IPS DF 6.9 (cell line): Measurements from ENCODE around the gene ATF3.

ENCODE experiments used
- DNase-seq: peaks from one replicate; pipeline ENCODE4 v3.0.0-alpha.2; 2013; ENCODE audit warnings: low read depth, low spot score
- H3K27ac ChIP-seq: one replicate; pipeline ENCODE4 v1.5.1; 2013; ENCODE audit warnings: low read length, control low read depth
- H3K27me3 ChIP-seq: 2 replicates; pipeline ENCODE4 v1.6.1; 2013; ENCODE audit warnings: mild to moderate bottlenecking, low read length; ENCODE audit not compliant: control insufficient read depth, insufficient read depth
- H3K36me3 ChIP-seq: 2 replicates; pipeline ENCODE4 v1.6.1; 2013; ENCODE audit warnings: low read length; ENCODE audit not compliant: control insufficient read depth, insufficient read depth
- H3K4me1 ChIP-seq: 2 replicates; pipeline ENCODE4 v1.6.1; 2013; ENCODE audit warnings: low read length; ENCODE audit not compliant: control insufficient read depth, insufficient read depth
- H3K4me3 ChIP-seq: 2 replicates; pipeline ENCODE4 v1.5.1; 2013; ENCODE audit warnings: mild to moderate bottlenecking, low read length
- H3K9me3 ChIP-seq: 2 replicates; pipeline ENCODE4 v1.6.1; 2013; ENCODE audit warnings: low read length, inconsistent platforms; ENCODE audit not compliant: control insufficient read depth, insufficient read depth
- WGBS: extraction: QIAGEN DNeasy Blood & Tissue Kit; methylation state at CpG from one replicate; pipeline ENCODE4 v1.1.7; 2013; ENCODE audit warnings: mixed read lengths, missing lambda C conversion rate; ENCODE audit not compliant: insufficient read length, insufficient coverage; 5-methylcytosine and 5-hydroxymethylcytosine counted together

ATF3 gene

GRCh38 chr1:212574732-212575131 lies 33.8 kb upstream of the ATF3 start:
- Histone ChIP-seq H3K27me3 (no peaks in the 10 kb centered on the region), H3K9me3 (no peaks in the 10 kb centered on the region), H3K36me3 (no peaks in the 10 kb centered on the region), H3K27ac (no peak overlapping the region), H3K4me1 (no peaks in the 10 kb centered on the region), H3K4me3 (no peak overlapping the region)
- WGBS, result no CpG with 5 or more reads among the region's 3 CpGs
- DNase-seq, result no peak

- Histone ChIP-seq H3K9me3 (no peaks in the 10 kb centered on the region), H3K27ac (no peak overlapping the region), H3K27me3 (no peaks in the 10 kb centered on the region), H3K4me3 (no peak overlapping the region), H3K36me3 (no peaks in the 10 kb centered on the region), H3K4me1 (no peaks in the 10 kb centered on the region)
- WGBS, result no CpG with 5 or more reads among the region's 2 CpGs
- DNase-seq, result no peak
Observed at GRCh38 chr1:212575333-212575732, 33.2 kb upstream of the ATF3 start.

DNA sequence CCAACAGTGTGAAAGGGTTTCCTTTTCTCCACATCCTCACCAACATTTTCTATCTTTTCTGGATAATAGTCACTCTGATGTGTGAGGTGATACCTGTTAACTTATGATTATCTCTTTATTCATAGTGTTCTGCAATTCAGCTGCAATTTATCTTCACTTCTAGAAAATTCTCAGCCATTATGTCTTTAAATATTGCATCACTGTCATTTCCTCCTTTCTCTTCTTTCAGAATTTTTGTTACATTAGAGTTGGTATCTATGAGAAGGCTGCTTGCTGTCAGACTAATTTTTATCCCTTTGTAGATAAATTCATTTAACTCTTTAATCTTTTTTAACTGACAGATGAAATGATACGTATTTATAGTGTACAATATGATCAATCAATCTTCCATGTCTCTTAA lies 30.5 kb upstream of the ATF3 start:
- Histone ChIP-seq H3K4me1 (no peaks in the 10 kb centered on the region), H3K27ac (no peak overlapping the region), H3K9me3 (no peaks in the 10 kb centered on the region), H3K4me3 (no peak overlapping the region), H3K36me3 (no peaks in the 10 kb centered on the region), H3K27me3 (no peaks in the 10 kb centered on the region)
- DNase-seq, result no peak
- no CpG with 5 or more reads among the region's 1 CpG for WGBS

DNA sequence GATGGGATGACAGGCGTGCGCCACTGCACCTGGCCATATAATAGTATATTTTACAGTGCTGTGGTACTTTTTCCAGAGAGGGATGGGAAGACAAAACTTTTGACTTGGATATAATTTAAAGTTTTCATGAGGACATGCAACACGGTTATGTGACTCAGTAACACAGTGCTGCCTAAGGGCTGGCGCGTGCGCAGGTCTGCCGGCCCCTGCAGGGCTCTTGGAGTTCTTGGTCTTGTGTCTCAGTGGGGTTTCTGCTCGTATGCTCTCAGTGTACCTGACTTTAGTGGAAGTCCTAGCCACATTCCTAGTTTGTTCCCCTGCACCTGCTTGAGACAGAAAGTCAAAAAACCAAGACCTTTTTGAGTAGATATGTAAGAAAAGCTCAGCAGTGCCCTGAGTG lies 27.5 kb upstream of the ATF3 start:
- no peak overlapping the region for H3K27ac ChIP-seq
- no peaks in the 10 kb centered on the region for H3K36me3 ChIP-seq
- H3K4me3 ChIP-seq, result no peak overlapping the region
- H3K27me3 ChIP-seq, result no peaks in the 10 kb centered on the region
- no CpG with 5 or more reads among the region's 8 CpGs for WGBS
- H3K9me3 ChIP-seq, result no peaks in the 10 kb centered on the region
- H3K4me1 ChIP-seq, result no peaks in the 10 kb centered on the region
- DNase-seq, result no peak

- H3K27me3 ChIP-seq, result no peaks in the 10 kb centered on the region
- H3K27ac ChIP-seq, result no peak overlapping the region
- H3K4me1 ChIP-seq, result no peaks in the 10 kb centered on the region
- no peak for DNase-seq
- no CpG with 5 or more reads among the region's 5 CpGs for WGBS
- H3K4me3 ChIP-seq, result no peak overlapping the region
- no peaks in the 10 kb centered on the region for H3K36me3 ChIP-seq
- H3K9me3 ChIP-seq, result no peaks in the 10 kb centered on the region
Observed at GRCh38 chr1:212582291-212582690, 26.3 kb upstream of the ATF3 start.

- Histone ChIP-seq H3K9me3 (no peaks in the 10 kb centered on the region), H3K4me3 (no peak overlapping the region), H3K27me3 (no peaks in the 10 kb centered on the region), H3K27ac (no peak overlapping the region), H3K36me3 (no peaks in the 10 kb centered on the region), H3K4me1 (no peaks in the 10 kb centered on the region; the same call in 1 of the 2 replicates)
- no CpG with 5 or more reads among the region's 7 CpGs for WGBS
- DNase-seq, result no peak
Observed at GRCh38 chr1:212582808-212583615, 25.5 kb upstream of the ATF3 start.

- H3K27me3 ChIP-seq, result no peaks in the 10 kb centered on the region
- DNase-seq, result no peak
- H3K27ac ChIP-seq, result no peak overlapping the region
- H3K9me3 ChIP-seq, result no peaks in the 10 kb centered on the region
- WGBS, result no CpG with 5 or more reads among the region's 7 CpGs
- no peak overlapping the region for H3K4me3 ChIP-seq
- H3K36me3 ChIP-seq, result no peaks in the 10 kb centered on the region
- peaks cover 2% of the 10 kb centered on the region; the same call in 1 of the 2 replicates for H3K4me1 ChIP-seq
Observed at GRCh38 chr1:212583643-212584042, 24.9 kb upstream of the ATF3 start.

DNA sequence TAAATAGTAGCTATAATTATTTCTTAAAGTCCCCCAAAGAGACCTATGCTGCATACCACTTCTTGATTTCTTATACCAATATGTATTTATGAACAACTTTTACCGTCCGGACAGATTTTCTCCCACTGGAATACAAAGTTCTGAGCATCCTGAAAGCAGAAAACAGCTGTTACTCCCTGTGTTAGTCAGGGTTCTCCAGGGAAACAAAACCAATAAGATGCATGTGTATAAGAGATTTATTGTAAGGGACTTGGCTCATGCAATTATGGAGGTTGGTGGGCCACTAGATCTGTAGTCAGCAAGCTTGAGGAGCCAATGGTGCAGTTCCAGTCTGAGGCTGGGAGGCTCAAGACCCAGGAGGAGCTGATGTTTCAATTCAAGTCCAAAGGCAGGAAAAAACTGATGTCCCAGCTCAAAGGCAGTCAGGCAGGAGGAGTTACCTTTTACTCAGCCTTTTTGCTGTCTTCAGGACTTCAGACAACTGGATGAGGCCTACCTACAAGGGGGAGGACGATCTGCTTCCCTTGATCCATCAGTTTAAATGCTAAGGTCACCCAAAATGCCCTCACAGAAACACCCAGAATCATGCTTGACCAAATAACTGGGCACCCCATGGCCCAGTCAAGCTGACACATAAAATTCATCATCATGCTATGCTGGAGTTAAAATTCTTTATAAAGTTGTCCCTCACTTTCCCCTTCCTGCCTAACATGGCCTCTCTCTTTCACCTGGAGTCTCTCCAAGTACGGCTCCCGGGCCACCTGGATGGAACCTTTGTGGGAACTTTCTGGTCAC lies 24.3 kb upstream of the ATF3 start:
- DNase-seq, result no peak
- Histone ChIP-seq H3K9me3 (no peaks in the 10 kb centered on the region), H3K36me3 (no peaks in the 10 kb centered on the region), H3K4me3 (no peak overlapping the region), H3K27me3 (no peaks in the 10 kb centered on the region), H3K4me1 (peaks cover 2% of the 10 kb centered on the region; the same call in 1 of the 2 replicates), H3K27ac (no peak overlapping the region)
- no CpG with 5 or more reads among the region's 5 CpGs for WGBS

DNA sequence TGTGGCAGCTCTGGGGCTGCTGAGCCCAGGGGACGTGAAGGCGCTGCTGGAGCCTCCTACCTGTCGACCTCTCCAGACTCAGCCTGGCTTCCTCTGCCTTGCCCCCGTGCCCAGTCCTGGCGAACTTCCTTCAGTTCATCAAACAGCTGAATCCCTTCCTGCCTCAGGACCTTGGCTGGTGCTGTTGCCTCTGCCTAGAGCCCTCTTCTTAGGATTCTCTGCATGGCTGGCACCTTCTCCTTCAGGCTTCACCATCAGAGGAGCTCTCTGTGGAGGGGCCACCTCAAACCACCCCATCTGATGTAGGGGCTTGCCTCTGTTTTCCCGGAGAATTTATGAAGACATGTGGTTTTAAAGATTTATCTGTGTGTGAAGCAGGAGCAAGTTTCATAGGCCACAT lies 23.4 kb upstream of the ATF3 start:
- no peaks in the 10 kb centered on the region for H3K9me3 ChIP-seq
- H3K27ac ChIP-seq, result no peak overlapping the region
- no peak overlapping the region for H3K4me3 ChIP-seq
- no CpG with 5 or more reads among the region's 6 CpGs for WGBS
- no peaks in the 10 kb centered on the region for H3K27me3 ChIP-seq
- no peak for DNase-seq
- H3K36me3 ChIP-seq, result no peaks in the 10 kb centered on the region
- H3K4me1 ChIP-seq, result peaks cover 2% of the 10 kb centered on the region; the same call in 1 of the 2 replicates

GRCh38 chr1:212586206-212587015 lies 22.1 kb upstream of the ATF3 start:
- Histone ChIP-seq H3K27ac (no peak overlapping the region), H3K27me3 (no peaks in the 10 kb centered on the region), H3K9me3 (no peaks in the 10 kb centered on the region), H3K4me1 (peaks cover 2% of the 10 kb centered on the region; the same call in 1 of the 2 replicates), H3K36me3 (no peaks in the 10 kb centered on the region), H3K4me3 (no peak overlapping the region)
- DNase-seq, result no peak
- WGBS, result no CpG with 5 or more reads among the region's 7 CpGs
